K562 (cell line): Measurements from ENCODE around the gene ZNRF3. TPM values are rescaled to one million over a fixed set of nuclear protein-coding genes. Genes with fewer than 3 reads are reported as not detected.

Source experiments
- ATAC-seq: fragments of 200-7000 bp; cut with Tn5 transposase; 3 replicates; pipeline ENCODE4 v1.9.1; 2020; ENCODE audit warnings: moderate library complexity
- BruUV-seq: library from RNA; stranded (reverse); fragments of 400-500 nt; replicated peaks from 2 replicates; lab custom pipeline; 2021; lab: Mats Ljungman, UMichigan
- CTCF ChIA-PET: fragments of 300-600 bp; formaldehyde crosslinking; extraction: SDS; loops from one replicate; lab custom pipeline; 2021; ENCODE audit warnings: low intra/inter-chr PET ratio; lab: Yijun Ruan, JAX
- POLR2A ChIA-PET: fragments of 300-600, 350-650 bp; sonication (Branson Sonifier 250); formaldehyde crosslinking; extraction: SDS; loops from one replicate; lab custom pipeline; 2021; ENCODE audit warnings: antibody characterized with exemption, inconsistent platforms; lab: Yijun Ruan, JAX
- DNase-seq, 4 experiments: peaks; one replicate each; pipeline versions ENCODE4 v3.0.0 to v3.0.0-alpha.2; 2011 to 2018; ENCODE audit warnings: low spot score in 3 of 4, mixed read lengths in 3 of 4; ENCODE audit errors: extremely low read depth in 1 of 4
- FAIRE-seq: peaks from 2 replicates; lab custom pipeline; 2011; peaks lifted over from hg19 to GRCh38; lab: Jason Lieb, UNC
- H2AFZ ChIP-seq: 2 replicates; pipeline ENCODE4 v1.6.0; 2011; ENCODE audit warnings: low read depth, low read length, control low read depth, inconsistent platforms
- H3K27ac ChIP-seq: fragments of 200-600 bp; 3 replicates; pipeline ENCODE4 v1.8.0; 2011; ENCODE audit warnings: low read depth, mild to moderate bottlenecking, control low read depth, inconsistent platforms, low read length, moderate library complexity, mixed read lengths; ENCODE audit errors: extremely low read depth
- H3K27me3 ChIP-seq, 2 experiments: fragments of 300-600 bp in 1 of 2; 2 replicates in 1 of 2; 3 replicates in 1 of 2; pipeline versions ENCODE4 v1.6.0 to v1.8.0; 2011; ENCODE audit warnings: inconsistent platforms in 2 of 2, low read length in 2 of 2, mild to moderate bottlenecking in 1 of 2, mixed read lengths in 1 of 2, moderate library complexity in 1 of 2; ENCODE audit not compliant: control insufficient read depth in 2 of 2, insufficient read depth in 2 of 2
- H3K36me3 ChIP-seq: fragments of 300-600 bp; 3 replicates; pipeline ENCODE4 v1.8.0; 2011; ENCODE audit warnings: mild to moderate bottlenecking, low read length, inconsistent platforms; ENCODE audit not compliant: control insufficient read depth, insufficient read depth
- H3K4me1 ChIP-seq, 2 experiments: fragments of 200-600 bp in 1 of 2; replicated peaks in 1 of 2; 2 replicates in 1 of 2; 3 replicates in 1 of 2; pipeline versions ENCODE4 v1.5.1 to v1.8.0; 2011; ENCODE audit warnings: inconsistent platforms in 2 of 2, low read length in 2 of 2, mild to moderate bottlenecking in 1 of 2, mixed read lengths in 1 of 2, moderate library complexity in 1 of 2; ENCODE audit not compliant: control insufficient read depth in 2 of 2, insufficient read depth in 2 of 2
- H3K4me2 ChIP-seq: 2 replicates; pipeline ENCODE4 v1.6.1; 2011; ENCODE audit warnings: low read length, control low read depth, inconsistent platforms, mixed read lengths; ENCODE audit not compliant: insufficient read depth
- H3K4me3 ChIP-seq: fragments of 200-600 bp; sonication (generic), shearing (Covaris generic); 2 replicates; pipeline ENCODE4 v1.5.1; 2016; ENCODE audit warnings: control low read depth, inconsistent platforms
- H3K79me2 ChIP-seq: fragments of 200-600 bp; 3 replicates; pipeline ENCODE4 v1.8.0; 2011; ENCODE audit warnings: low read length, inconsistent platforms; ENCODE audit not compliant: control insufficient read depth, insufficient read depth
- H3K9ac ChIP-seq, 2 experiments: 2 replicates each; pipeline versions ENCODE4 v1.6.0 to v1.6.1; 2011; ENCODE audit warnings: low read depth in 2 of 2, low read length in 2 of 2, control low read depth in 1 of 2, inconsistent platforms in 1 of 2, mild to moderate bottlenecking in 1 of 2, mixed read lengths in 1 of 2; ENCODE audit not compliant: insufficient read depth in 1 of 2
- H3K9me1 ChIP-seq: one replicate; pipeline ENCODE4 v1.6.0; 2011; ENCODE audit warnings: inconsistent platforms, mild to moderate bottlenecking, low read length, moderate library complexity; ENCODE audit not compliant: control insufficient read depth, insufficient read depth
- H3K9me3 ChIP-seq: replicated peaks from 2 replicates; pipeline ENCODE4 v1.5.1; 2011; ENCODE audit warnings: low read depth, low read length, inconsistent platforms; ENCODE audit not compliant: control insufficient read depth, insufficient read depth
- H4K20me1 ChIP-seq: replicated peaks from 2 replicates; pipeline ENCODE4 v1.6.1; 2011; ENCODE audit warnings: low read length, inconsistent platforms, mixed read lengths; ENCODE audit not compliant: control insufficient read depth, insufficient read depth
- ARID3B ChIP-seq: fragments of 250-450 bp; sonication (Bioruptor Pico); IDR thresholded peaks from 2 replicates; pipeline ENCODE4 v1.4.0; 2020; ENCODE audit warnings: borderline replicate concordance
- CHD2 ChIP-seq: IDR thresholded peaks from 2 replicates; pipeline ENCODE4 v1.6.1; 2011; ENCODE audit warnings: low read depth, low read length
- FOXJ3 ChIP-seq: sonication (generic); formaldehyde crosslinking; IDR thresholded peaks from 2 replicates; pipeline ENCODE4 v1.4.0; 2020; ENCODE audit warnings: mild to moderate bottlenecking, missing genetic modification reagents
- HES1 ChIP-seq: fragments of 450-650 bp; IDR thresholded peaks from 2 replicates; pipeline ENCODE4 v1.6.1; 2016; ENCODE audit warnings: low read depth, mild to moderate bottlenecking, moderate library complexity
- HOMEZ ChIP-seq: fragments of 250-450 bp; sonication (Bioruptor Pico); IDR thresholded peaks from 2 replicates; pipeline ENCODE4 v1.4.0; 2020; ENCODE audit warnings: mild to moderate bottlenecking, moderate library complexity
- IFI16 ChIP-seq: fragments of 250-450 bp; sonication (Bioruptor Pico); IDR thresholded peaks from 2 replicates; pipeline ENCODE4 v2.1.2; 2022; ENCODE audit warnings: mild to moderate bottlenecking, inconsistent platforms
- MEF2D ChIP-seq: conservative IDR thresholded peaks from 2 replicates; pipeline ENCODE4 v1.6.1; 2016; ENCODE audit warnings: low read depth, missing genetic modification characterization, missing compliant biosample characterization
- PBX2 ChIP-seq, 2 experiments: IDR thresholded peaks in 1 of 2; conservative IDR thresholded peaks in 1 of 2; 2 replicates each; pipeline ENCODE4 v1.6.1; 2016; ENCODE audit warnings: low read depth in 2 of 2, mild to moderate bottlenecking in 1 of 2, missing compliant biosample characterization in 1 of 2, missing genetic modification characterization in 1 of 2, moderate library complexity in 1 of 2
- U2AF2 ChIP-seq: fragments of 200-400 bp; formaldehyde crosslinking; optimal IDR thresholded peaks from 2 replicates; pipeline ENCODE3; 2017; ENCODE audit warnings: low read depth, mild to moderate bottlenecking, low read length
- WGBS: fragments of 100-300 bp; shearing (Covaris generic); methylation state at CpG from one replicate; pipeline ENCODE4 v1.1.6; 2016; ENCODE audit warnings: low coverage, mixed read lengths; ENCODE audit not compliant: insufficient coverage; ENCODE audit errors: missing lambda C conversion rate; 5-methylcytosine and 5-hydroxymethylcytosine counted together
- in situ Hi-C: fragments of 300-500 bp; cut with MboI; formaldehyde crosslinking; loops from 4 replicates; pipeline ENCODE4 v1.15.0; 2018; ENCODE audit warnings: inconsistent platforms, mixed read lengths
- intact Hi-C: fragments of 100-400 bp; cut with micrococcal nuclease; formaldehyde crosslinking; loops from 2 replicates; pipeline ENCODE4 v1.14.2; 2022
- polyA plus RNA-seq, 8 experiments: library from polyadenylated mRNA; depleted of rRNA in 4 of 8; stranded (reverse) in 5 of 8; unstranded in 3 of 8; fragments of >200 nt; fragmentation: Nextera tagmentation in 2 of 8; fragmentation: Illumina TruSeq in 1 of 8; extraction: Ambion mirVana in 2 of 8; extraction: Trizol in 1 of 8; gene quantifications; 2 replicates each; pipeline versions ENCODE4 v1.2.1 to v1.2.3, GENCODE V29; 2011 to 2014; ENCODE audit warnings: inconsistent platforms in 1 of 8, missing spikeins in 1 of 8
- total RNA-seq, 7 experiments: library from RNA; depleted of rRNA in 6 of 7; stranded (reverse); fragments of >200 nt in 6 of 7; fragmentation: Illumina TruSeq in 2 of 7; extraction: Trizol in 2 of 7; gene quantifications; 2 replicates each; pipeline versions ENCODE4 v1.2.1 to v1.2.3, GENCODE V29; 2011 to 2021; ENCODE audit warnings: low replicate concordance in 1 of 7

The ZNRF3 gene
- total and polyA plus RNA-seq, 9 of the 15 experiments (the other 6 are each of a cell fraction or from before 2014, with no cell fraction given): 0.41 to 5.9 (median 1.7) TPM

- POLR2A ChIA-PET: no interaction called here
- CTCF ChIA-PET: no interaction called here
- no peaks in the 10 kb centered on the region for H3K79me2 ChIP-seq
- no TSS peak for BruUV-seq
- H4K20me1 ChIP-seq: no peaks in the 10 kb centered on the region
- DNase-seq: no peak
- no peaks in the 10 kb centered on the region; a peak in 1 of 5 replicates for H3K4me1 ChIP-seq
- TF ChIP-seq ARID3B (no peak), HES1 (no peak), PBX2 (CRISPR knock-in tag; IDR thresholded peaks at IDR 0.05; ENCODE audit: low read depth) (no peak), PBX2 (tag; conservative IDR thresholded peaks at IDR 0.05; ENCODE audit: low read depth) (no peak), MEF2D (tag) (no peak), HOMEZ (CRISPR knock-in tag) (no peak), U2AF2 (no peak), CHD2 (no peak), IFI16 (CRISPR knock-in tag) (no peak), FOXJ3 (CRISPR knock-in tag) (no peak)
- H3K27me3 ChIP-seq: no peaks in the 10 kb centered on the region
- FAIRE-seq: no peak
- no peak overlapping the region for H2AFZ ChIP-seq
- in situ Hi-C loops (no loop called here), intact Hi-C loops (no loop called here)
- ATAC-seq: no peak
- H3K9me3 ChIP-seq: no peaks in the 10 kb centered on the region
- H3K4me3 ChIP-seq: no peak overlapping the region
- no peak overlapping the region for H3K27ac ChIP-seq
- H3K4me2 ChIP-seq: no peak overlapping the region
- no peaks in the 10 kb centered on the region for H3K9me1 ChIP-seq
- H3K36me3 ChIP-seq: no peaks in the 10 kb centered on the region
- H3K9ac ChIP-seq: no peak overlapping the region
- 60% methylated on average over 5 of the region's 5 CpGs for WGBS
Measured at GRCh38 chr22:28841111-28841510, 42.3 kb upstream of the ZNRF3 start.
